SK-N-SH treated with all-trans-retinoic acid at 6 μM for 48 hours (cell line): Measurements from ENCODE around the gene ARID3A.

ENCODE experiments used
- BACH2 ChIP-seq: fragments of 250-450 bp; sonication (Bioruptor Pico); IDR thresholded peaks from 2 replicates; pipeline ENCODE4 v1.9.0; 2021; ENCODE audit warnings: mild to moderate bottlenecking, borderline replicate concordance
- GLIS3 ChIP-seq: fragments of 250-450 bp; sonication (Bioruptor Pico); IDR thresholded peaks from 2 replicates; pipeline ENCODE4 v1.5.0; 2020; ENCODE audit warnings: mild to moderate bottlenecking, moderate library complexity
- OSR1 ChIP-seq: fragments of 250-450 bp; sonication (Bioruptor Pico); IDR thresholded peaks from 2 replicates; pipeline ENCODE4 v1.8.0; 2022; ENCODE audit warnings: moderate library complexity, mild to moderate bottlenecking, inconsistent platforms
- RARB ChIP-seq: fragments of 250-450 bp; sonication (Bioruptor Pico); IDR thresholded peaks from 2 replicates; pipeline ENCODE4 v1.8.0; 2021; ENCODE audit warnings: mild to moderate bottlenecking, moderate library complexity
- SNAI2 ChIP-seq: fragments of 250-450 bp; sonication (Bioruptor Pico); IDR thresholded peaks from 2 replicates; pipeline ENCODE4 v1.5.0; 2020; ENCODE audit warnings: mild to moderate bottlenecking, moderate library complexity
- TCF4 ChIP-seq: fragments of 250-450 bp; sonication (Bioruptor Pico); IDR thresholded peaks from 2 replicates; pipeline ENCODE4 v1.8.0; 2021; ENCODE audit warnings: mild to moderate bottlenecking, moderate library complexity, borderline replicate concordance
- ZFP3 ChIP-seq: fragments of 250-450 bp; sonication (Bioruptor Pico); IDR thresholded peaks from 2 replicates; pipeline ENCODE4 v1.5.0; 2020; ENCODE audit warnings: mild to moderate bottlenecking, moderate library complexity
- ZNF70 ChIP-seq: fragments of 450-650 bp; formaldehyde crosslinking; IDR thresholded peaks from 2 replicates; pipeline ENCODE4 v1.5.0; 2020; ENCODE audit warnings: mild to moderate bottlenecking, moderate library complexity
- TF ChIP-seq, protein P1 (sequence below): fragments of 250-450 bp; sonication (Bioruptor Pico); IDR thresholded peaks from 2 replicates; pipeline ENCODE4 v1.8.0; 2020; ENCODE audit warnings: mild to moderate bottlenecking, moderate library complexity, borderline replicate concordance
- TF ChIP-seq, protein P2 (sequence below): fragments of 250-450 bp; sonication (Bioruptor Pico); IDR thresholded peaks from 2 replicates; pipeline ENCODE4 v1.5.0; 2020; ENCODE audit warnings: mild to moderate bottlenecking, moderate library complexity

DNA sequence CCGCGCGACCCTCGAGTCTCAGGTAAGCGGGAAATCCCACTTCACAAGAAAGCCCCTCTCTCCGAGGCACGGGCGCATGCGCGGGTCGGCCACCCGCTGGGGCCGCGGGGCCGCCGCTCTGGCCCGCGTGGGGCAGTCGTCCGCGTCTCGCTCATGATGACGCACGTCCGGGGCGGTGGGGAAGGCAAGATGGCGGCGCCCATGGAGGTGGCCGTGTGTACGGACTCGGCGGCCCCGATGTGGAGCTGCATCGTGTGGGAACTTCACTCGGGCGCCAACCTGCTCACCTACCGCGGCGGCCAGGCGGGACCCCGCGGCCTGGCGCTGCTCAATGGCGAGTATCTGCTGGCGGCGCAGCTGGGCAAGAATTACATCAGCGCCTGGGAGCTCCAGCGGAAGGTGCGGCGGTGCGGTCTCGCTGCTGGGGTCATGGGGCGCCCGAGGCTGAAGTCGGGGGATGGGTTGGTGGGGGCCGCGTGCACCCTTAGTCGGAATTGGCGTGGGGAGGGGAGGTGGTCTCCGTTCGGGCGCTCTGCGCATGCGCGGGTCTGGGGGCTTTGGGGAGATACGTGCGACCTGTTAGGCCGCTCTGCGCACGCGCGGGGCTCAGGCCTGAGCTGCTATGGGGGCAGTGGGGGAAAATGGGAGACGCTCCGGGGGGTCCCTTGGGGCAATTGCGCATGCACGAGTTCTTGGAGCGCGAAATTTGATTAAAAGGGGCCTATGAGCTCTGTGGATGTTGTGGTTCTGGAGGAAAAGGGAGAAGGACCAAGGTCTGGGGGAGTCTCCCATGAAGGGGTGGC is 58.5 kb downstream of the ARID3A start, which contains the start of gene WDR18:
- TF ChIP-seq, protein P1, sequence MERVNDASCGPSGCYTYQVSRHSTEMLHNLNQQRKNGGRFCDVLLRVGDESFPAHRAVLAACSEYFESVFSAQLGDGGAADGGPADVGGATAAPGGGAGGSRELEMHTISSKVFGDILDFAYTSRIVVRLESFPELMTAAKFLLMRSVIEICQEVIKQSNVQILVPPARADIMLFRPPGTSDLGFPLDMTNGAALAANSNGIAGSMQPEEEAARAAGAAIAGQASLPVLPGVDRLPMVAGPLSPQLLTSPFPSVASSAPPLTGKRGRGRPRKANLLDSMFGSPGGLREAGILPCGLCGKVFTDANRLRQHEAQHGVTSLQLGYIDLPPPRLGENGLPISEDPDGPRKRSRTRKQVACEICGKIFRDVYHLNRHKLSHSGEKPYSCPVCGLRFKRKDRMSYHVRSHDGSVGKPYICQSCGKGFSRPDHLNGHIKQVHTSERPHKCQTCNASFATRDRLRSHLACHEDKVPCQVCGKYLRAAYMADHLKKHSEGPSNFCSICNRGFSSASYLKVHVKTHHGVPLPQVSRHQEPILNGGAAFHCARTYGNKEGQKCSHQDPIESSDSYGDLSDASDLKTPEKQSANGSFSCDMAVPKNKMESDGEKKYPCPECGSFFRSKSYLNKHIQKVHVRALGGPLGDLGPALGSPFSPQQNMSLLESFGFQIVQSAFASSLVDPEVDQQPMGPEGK (CRISPR knock-in tag) = no peak
- TF ChIP-seq, protein P2, sequence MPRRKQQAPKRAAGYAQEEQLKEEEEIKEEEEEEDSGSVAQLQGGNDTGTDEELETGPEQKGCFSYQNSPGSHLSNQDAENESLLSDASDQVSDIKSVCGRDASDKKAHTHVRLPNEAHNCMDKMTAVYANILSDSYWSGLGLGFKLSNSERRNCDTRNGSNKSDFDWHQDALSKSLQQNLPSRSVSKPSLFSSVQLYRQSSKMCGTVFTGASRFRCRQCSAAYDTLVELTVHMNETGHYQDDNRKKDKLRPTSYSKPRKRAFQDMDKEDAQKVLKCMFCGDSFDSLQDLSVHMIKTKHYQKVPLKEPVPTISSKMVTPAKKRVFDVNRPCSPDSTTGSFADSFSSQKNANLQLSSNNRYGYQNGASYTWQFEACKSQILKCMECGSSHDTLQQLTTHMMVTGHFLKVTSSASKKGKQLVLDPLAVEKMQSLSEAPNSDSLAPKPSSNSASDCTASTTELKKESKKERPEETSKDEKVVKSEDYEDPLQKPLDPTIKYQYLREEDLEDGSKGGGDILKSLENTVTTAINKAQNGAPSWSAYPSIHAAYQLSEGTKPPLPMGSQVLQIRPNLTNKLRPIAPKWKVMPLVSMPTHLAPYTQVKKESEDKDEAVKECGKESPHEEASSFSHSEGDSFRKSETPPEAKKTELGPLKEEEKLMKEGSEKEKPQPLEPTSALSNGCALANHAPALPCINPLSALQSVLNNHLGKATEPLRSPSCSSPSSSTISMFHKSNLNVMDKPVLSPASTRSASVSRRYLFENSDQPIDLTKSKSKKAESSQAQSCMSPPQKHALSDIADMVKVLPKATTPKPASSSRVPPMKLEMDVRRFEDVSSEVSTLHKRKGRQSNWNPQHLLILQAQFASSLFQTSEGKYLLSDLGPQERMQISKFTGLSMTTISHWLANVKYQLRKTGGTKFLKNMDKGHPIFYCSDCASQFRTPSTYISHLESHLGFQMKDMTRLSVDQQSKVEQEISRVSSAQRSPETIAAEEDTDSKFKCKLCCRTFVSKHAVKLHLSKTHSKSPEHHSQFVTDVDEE (CRISPR knock-in tag) = no peak
- TF ChIP-seq ZFP3 (CRISPR knock-in tag) (no peak), BACH2 (no peak), TCF4 (CRISPR knock-in tag) (no peak), GLIS3 (no peak), SNAI2 (CRISPR knock-in tag) (no peak), ZNF70 (CRISPR knock-in tag) (no peak), RARB (CRISPR knock-in tag) (no peak), OSR1 (no peak)
